GM19099 (cell line): ENCODE results near the gene KISS1R.

Experiments used
- POLR2A ChIP-seq: IDR thresholded peaks from 3 replicates; pipeline ENCODE4 v1.6.1; 2011; ENCODE audit warnings: low read depth; ENCODE audit not compliant: insufficient read length; ENCODE audit errors: extremely low read depth

The KISS1R gene

GRCh38 chr19:925087-925525 lies 8.0 kb downstream of the KISS1R start:
- peak; percentile 13 for TF ChIP-seq POLR2A

- TF ChIP-seq POLR2A: peak; percentile 78
Measured at GRCh38 chr19:925526-926322, 8.6 kb downstream of the KISS1R start, which contains the start of gene ARID3A. Gene ARID3A, plus strand, starts transcription at chr19:926035. Its CDS starts 3,494 bp downstream, at chr19:929529.

GRCh38 chr19:926323-926588 lies 9.1 kb downstream of the KISS1R start:
- no peak for TF ChIP-seq POLR2A

- TF ChIP-seq POLR2A: peak; percentile 74
Measured at GRCh38 chr19:926589-927350, 9.6 kb downstream of the KISS1R start.

- TF ChIP-seq POLR2A: no peak
Measured at GRCh38 chr19:927351-927779, 10.2 kb downstream of the KISS1R start.

- TF ChIP-seq POLR2A: no peak
Measured at GRCh38 chr19:927780-928401, 10.8 kb downstream of the KISS1R start.

- TF ChIP-seq POLR2A: no peak
Measured at GRCh38 chr19:928471-929202, 11.5 kb downstream of the KISS1R start.

- TF ChIP-seq POLR2A: no peak
Measured at GRCh38 chr19:929203-929890, 12.2 kb downstream of the KISS1R start.

GRCh38 chr19:929891-930258 lies 12.7 kb downstream of the KISS1R start:
- TF ChIP-seq POLR2A: no peak

- TF ChIP-seq POLR2A: peak; percentile 30
Measured at GRCh38 chr19:931860-932647, 14.9 kb downstream of the KISS1R start.

- no peak for TF ChIP-seq POLR2A
Measured at GRCh38 chr19:932648-933552, 15.8 kb downstream of the KISS1R start.

GRCh38 chr19:933553-933882 lies 16.4 kb downstream of the KISS1R start:
- no peak for TF ChIP-seq POLR2A
